SK-N-MC (cell line): ENCODE measurements around the gene HBA1.

ENCODE experiments used
- EZH2 ChIP-seq: fragments of 200-600 bp; sonication (generic); IDR thresholded peaks from one replicate; pipeline ENCODE4 v1.6.1; 2017; ENCODE audit warnings: antibody characterized with exemption
- POLR2AphosphoS5 ChIP-seq: IDR thresholded peaks from 2 replicates; pipeline ENCODE4 v1.6.1; 2012; ENCODE audit warnings: mild to moderate bottlenecking, low read depth, low read length, borderline replicate concordance

GRCh38 chr16:146646-147045 lies 29.8 kb upstream of the HBA1 start:
- no peak for TF ChIP-seq POLR2AphosphoS5
- TF ChIP-seq EZH2, result no peak
